ENCODE results near the gene CHCHD6.

Gene CHCHD6

DNA sequence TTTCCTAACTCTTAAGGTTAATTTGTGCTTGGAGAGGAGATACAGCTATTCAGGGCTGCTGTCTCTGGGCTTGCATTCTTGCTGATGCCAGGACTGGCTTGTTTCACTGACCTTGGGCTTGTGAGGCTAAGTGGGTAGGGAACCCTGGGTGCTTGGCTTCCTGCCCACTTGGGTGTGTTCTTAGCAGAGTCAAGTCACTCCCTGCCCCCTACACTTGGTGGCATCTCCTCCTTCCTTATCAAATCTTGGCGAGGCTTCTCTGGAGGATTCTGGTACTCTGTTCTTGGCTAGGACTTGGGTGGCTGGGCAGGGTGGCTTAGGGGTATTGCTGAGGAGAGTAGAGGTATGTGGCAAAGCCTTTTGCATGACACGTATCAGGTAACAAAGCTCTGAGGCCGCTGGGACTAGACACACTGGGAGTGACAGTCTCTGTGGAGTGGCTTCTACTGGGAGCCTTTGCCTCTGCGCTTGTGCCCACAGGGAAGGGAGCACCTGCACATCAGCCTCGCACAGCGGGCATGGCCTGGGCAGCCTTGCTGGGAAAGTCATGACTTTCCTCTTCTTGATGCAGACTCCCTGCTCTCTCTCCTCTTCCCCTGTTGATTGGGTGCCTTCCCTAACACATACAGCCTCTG, 41.8 kb downstream of the CHCHD6 start:
- DNase-seq: peak; percentile 12

GRCh38 chr3:126746395-126747177, 42.5 kb downstream of the CHCHD6 start:
- DNase-seq: peak; percentile 72

- no peak for DNase-seq
Measured at GRCh38 chr3:126747768-126748167, 43.7 kb downstream of the CHCHD6 start.

GRCh38 chr3:126748701-126749546, 44.9 kb downstream of the CHCHD6 start:
- DNase-seq: no peak

GRCh38 chr3:126749547-126749875, 45.5 kb downstream of the CHCHD6 start:
- no peak for DNase-seq

GRCh38 chr3:126749931-126750755, 46.1 kb downstream of the CHCHD6 start:
- no peak for DNase-seq

DNA sequence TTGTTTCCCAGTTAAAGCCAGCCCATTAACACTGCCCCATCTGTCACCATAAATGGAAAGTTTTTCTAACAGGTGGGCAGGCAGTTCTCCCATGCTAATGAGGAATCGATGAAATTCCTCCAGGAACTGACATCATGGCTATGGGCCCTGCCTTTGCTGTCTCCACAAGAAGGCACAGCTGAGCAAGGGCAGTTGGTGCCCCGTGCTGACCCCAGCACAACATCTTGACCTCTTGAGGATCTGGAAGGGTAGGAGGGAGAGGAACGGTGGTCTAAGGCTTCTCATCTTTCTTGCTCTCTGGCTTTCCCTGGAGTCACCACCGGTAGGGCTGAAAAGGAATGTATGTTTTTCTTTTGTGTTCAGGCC, 46.7 kb downstream of the CHCHD6 start:
- DNase-seq: peak; percentile 7

DNA sequence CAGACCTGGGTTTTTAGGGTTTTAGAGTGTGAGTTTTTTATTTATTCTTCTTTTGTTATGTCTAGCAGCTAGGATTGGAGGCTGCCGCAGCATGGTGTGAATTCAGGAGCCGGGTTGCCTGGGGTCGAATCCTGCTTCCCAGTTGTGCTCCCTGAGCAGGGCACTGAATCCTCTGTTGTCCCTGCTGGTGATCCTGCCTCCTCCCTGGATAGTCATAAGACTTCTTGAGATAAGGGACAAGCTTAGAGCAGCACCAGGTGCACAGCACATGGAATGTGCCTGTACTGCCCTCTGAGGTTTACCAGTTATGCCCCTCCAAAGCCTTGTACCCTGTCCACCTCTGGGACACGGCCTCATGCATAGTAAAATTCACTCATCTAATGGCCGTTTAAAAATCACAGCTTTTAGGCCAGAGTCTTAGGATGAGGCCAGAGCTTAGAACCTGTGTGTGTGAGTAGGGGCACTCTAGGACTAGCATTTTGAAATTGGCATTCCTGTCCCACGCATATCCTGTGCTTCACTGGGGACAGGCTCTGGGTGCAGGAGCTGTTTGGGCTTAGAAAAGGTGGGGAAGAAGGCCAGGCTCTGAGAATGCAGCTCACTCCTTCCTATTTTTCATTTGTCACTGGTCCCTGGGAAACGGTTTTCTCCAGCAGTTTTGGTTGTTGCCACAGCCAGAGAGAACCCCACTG, 47.7 kb downstream of the CHCHD6 start:
- DNase-seq: no peak

GRCh38 chr3:126752303-126753190, 48.5 kb downstream of the CHCHD6 start:
- peak; percentile 86 for DNase-seq

GRCh38 chr3:126753191-126754160, 49.4 kb downstream of the CHCHD6 start:
- peak; percentile 88 for DNase-seq

DNA sequence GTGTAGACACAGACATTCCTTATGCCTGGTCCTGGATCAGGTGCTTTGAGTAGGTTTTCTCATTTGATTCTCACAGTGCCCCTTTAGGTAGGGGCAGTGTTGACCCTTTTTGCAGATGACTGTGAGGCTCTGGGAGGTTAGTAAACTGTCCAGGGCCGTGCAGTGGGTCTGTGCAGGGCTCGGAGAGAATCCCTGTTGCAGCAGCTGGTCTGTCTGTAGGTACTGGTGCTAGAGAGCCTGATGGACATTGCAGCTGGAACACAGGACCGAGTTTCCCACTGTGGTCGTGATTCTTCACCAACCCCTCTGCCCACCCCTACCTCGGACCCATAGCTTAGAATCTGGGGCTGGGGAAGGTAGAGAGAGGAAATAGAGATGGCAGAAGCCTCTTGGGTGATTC, 51.8 kb downstream of the CHCHD6 start:
- DNase-seq: no peak

DNA sequence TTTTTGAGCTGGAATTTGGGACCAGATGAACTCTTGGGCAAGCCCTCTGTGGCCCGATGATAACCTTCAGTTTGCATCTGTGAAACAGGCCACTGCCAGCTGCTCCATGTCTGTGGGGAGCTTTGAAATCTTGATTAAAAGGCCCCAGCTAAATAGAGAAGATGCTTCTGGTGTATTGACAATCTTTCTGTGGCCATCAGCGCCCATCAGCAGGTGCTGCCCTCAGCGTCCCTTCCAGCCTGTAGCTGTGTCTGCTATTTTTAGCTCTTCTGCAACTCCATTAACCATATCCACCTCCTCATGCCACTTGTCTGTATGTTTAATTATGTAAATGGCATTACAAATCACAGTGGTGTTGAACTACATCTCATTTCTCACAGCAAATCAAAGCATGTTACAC, 54.0 kb downstream of the CHCHD6 start:
- no peak for DNase-seq

DNA sequence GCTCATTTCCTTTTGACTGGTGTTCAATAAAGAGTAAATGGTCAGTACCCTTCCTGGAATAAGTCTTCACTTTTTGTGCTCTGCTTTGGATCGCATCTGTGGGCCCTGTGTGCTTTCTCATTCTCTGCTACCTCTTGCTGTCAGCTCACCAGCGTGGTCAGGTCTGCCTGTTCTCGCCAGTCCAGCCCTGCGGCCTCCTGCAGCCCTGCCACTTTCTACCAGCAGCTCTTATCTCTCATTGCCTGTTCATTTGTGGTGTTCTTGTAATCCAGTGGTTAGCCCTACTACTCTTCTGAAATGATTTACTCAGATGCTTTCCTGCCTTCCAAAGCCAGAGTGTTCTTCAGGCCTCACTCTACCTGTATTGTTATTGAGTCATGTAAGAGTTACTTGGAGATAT, 54.8 kb downstream of the CHCHD6 start:
- DNase-seq: no peak

DNA sequence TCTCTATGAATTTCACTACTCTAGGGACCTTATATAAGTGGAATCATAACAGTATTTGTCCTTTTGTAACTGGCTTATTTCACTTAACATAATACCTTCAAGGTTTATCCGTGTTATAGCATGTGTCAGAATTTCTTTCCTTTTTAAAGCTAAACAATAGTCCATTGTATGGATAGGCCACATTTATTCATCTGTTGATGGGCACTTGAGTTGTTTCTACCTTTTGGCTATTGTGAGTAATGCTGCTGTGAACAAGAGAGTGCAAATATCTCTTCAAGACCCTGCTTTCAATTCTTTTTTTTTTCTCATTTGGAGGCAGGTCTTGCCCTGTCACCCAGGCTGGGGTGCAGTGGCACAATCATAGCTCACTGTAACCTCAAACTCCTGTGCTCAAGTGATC, 56.5 kb downstream of the CHCHD6 start:
- DNase-seq: no peak

GRCh38 chr3:126763035-126763434, 59.0 kb downstream of the CHCHD6 start:
- no peak for DNase-seq

DNA sequence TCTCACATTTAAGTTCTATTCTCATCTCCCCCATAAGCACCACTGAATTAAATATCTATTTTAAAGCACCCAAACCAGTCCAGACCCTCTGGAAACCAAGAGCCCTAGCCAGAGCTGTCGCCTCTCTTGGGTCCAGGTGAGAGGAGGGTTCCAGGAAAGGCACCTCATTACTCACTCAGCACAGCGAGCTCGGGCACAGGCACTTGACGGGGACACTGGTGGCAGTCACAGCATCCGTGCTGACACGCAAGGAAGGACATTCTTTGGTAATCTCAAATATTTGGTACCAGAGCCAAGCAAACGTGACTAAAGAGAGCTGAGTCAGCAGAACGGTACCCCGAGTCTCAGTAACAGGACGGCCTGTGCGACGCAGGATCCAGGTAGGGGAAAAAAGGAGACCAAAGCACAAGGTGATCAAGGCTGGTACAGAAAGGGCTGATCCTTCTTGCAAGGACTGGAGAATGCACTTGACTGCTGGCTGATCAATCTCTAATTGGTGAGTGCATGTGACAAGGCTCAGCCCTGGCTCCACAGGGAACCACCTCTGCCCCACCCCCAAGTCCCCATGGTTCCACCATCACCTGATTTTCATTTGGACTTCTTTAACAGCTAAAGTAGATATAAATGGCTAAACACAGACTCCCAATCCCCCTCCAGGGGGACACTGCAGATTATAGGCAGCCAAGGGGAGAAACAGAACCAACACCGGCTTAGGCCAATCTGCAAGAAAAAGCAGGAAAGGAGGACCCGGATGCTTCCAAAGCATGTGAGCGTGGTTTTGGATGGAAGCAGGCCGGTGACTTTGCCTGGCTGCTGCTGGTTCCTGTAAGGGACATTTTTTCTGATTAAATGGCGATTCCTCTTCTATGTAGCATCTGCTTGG, 61.4 kb downstream of the CHCHD6 start:
- no peak for DNase-seq

- DNase-seq: no peak
Measured at GRCh38 chr3:126766653-126767052, 62.6 kb downstream of the CHCHD6 start.

DNA sequence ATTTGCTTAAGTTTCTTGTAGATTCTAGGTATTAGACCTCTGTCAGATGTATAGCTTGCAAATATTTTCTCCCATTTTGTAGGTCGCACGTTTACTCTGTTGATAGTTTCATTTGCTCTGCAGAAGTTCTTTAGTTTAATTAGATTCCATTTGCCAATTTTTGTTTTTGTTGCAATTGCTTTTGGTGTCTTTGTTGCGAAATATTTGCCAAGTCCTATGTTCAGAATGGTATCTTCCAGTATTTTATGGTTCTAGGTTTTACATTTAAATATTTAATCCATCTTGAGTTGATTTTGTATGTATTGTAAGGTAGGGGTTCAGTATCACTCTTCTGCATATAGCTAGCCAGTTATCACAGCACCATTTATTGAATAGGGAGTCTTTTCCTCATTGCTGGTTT, 64.9 kb downstream of the CHCHD6 start:
- no peak for DNase-seq

DNA sequence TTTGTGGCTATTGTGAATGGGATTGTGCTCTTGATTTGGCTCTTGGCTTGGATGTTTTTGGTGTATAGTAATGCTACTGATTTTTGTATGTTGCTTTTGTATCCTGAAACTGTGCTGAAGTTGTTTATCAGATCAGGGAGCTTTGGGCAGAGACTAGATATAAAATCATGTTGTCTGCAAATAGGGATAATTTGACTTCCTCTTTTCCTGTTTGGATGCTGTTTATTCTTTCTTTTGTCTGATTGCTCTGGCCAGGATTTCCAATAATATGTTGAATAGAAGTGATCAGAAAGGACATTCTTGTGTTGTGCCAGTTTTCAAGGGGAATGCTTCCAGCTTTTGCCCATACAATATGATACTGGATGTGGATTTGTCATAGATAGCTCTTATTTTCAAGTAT, 66.1 kb downstream of the CHCHD6 start:
- DNase-seq: no peak
